ENCODE measurements around the gene FAM13A.

GRCh38 chr4:88797725-88798124 lies 259.3 kb downstream of the FAM13A start:
- TF ChIP-seq, protein P1, sequence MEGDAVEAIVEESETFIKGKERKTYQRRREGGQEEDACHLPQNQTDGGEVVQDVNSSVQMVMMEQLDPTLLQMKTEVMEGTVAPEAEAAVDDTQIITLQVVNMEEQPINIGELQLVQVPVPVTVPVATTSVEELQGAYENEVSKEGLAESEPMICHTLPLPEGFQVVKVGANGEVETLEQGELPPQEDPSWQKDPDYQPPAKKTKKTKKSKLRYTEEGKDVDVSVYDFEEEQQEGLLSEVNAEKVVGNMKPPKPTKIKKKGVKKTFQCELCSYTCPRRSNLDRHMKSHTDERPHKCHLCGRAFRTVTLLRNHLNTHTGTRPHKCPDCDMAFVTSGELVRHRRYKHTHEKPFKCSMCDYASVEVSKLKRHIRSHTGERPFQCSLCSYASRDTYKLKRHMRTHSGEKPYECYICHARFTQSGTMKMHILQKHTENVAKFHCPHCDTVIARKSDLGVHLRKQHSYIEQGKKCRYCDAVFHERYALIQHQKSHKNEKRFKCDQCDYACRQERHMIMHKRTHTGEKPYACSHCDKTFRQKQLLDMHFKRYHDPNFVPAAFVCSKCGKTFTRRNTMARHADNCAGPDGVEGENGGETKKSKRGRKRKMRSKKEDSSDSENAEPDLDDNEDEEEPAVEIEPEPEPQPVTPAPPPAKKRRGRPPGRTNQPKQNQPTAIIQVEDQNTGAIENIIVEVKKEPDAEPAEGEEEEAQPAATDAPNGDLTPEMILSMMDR (conservative IDR thresholded peaks at IDR 0.05): no peak
- TF ChIP-seq EZH2 (IDR thresholded peaks at IDR 0.05; ENCODE audit: low read depth): no peak

Data from PC-9 (cell line).